Measurements from ENCODE around the gene TRAF3IP1.

TRAF3IP1 gene

GRCh38 chr2:238449909-238450417, 129.6 kb downstream of the TRAF3IP1 start:
- DNase-seq (ENCODE audit: low spot score) = no peak

GRCh38 chr2:238450440-238450861, 130.1 kb downstream of the TRAF3IP1 start:
- no peak for DNase-seq (ENCODE audit: low spot score)
